HG03565 (cell line): Measurements from ENCODE around the gene SRRM4.

Source experiments
- ATAC-seq: cut with Tn5 transposase; IDR thresholded peaks from one replicate; pipeline ENCODE4 v1.9.1; 2021; ENCODE audit warnings: mild to moderate bottlenecking, moderate library complexity; ENCODE audit not compliant: unreplicated experiment

SRRM4 gene

GRCh38 chr12:119114294-119114693, 133.0 kb downstream of the SRRM4 start:
- ATAC-seq: no peak

- ATAC-seq: no peak
Observed at GRCh38 chr12:119115296-119115905, 134.1 kb downstream of the SRRM4 start.

- ATAC-seq: no peak
Observed at GRCh38 chr12:119117936-119118335, 136.6 kb downstream of the SRRM4 start.

GRCh38 chr12:119118625-119119024, 137.3 kb downstream of the SRRM4 start:
- ATAC-seq: no peak

- ATAC-seq: no peak
Observed at GRCh38 chr12:119122047-119122446, 140.7 kb downstream of the SRRM4 start.

GRCh38 chr12:119122751-119123150, 141.4 kb downstream of the SRRM4 start:
- no peak for ATAC-seq

GRCh38 chr12:119128527-119128926, 147.2 kb downstream of the SRRM4 start:
- no peak for ATAC-seq

GRCh38 chr12:119129827-119130434, 148.6 kb downstream of the SRRM4 start:
- ATAC-seq: no peak

GRCh38 chr12:119130523-119130922, 149.2 kb downstream of the SRRM4 start:
- ATAC-seq: no peak

GRCh38 chr12:119134284-119135072, 153.1 kb downstream of the SRRM4 start:
- no peak for ATAC-seq

- no peak for ATAC-seq
Observed at GRCh38 chr12:119136811-119137410, 155.6 kb downstream of the SRRM4 start.

GRCh38 chr12:119139448-119139847, 158.1 kb downstream of the SRRM4 start:
- no peak for ATAC-seq

GRCh38 chr12:119145367-119145766, 164.0 kb downstream of the SRRM4 start:
- no peak for ATAC-seq

- no peak for ATAC-seq
Observed at GRCh38 chr12:119147847-119148448, 166.6 kb downstream of the SRRM4 start.

GRCh38 chr12:119149270-119149669, 167.9 kb downstream of the SRRM4 start:
- no peak for ATAC-seq

- ATAC-seq: no peak
Observed at GRCh38 chr12:119151445-119152026, 170.2 kb downstream of the SRRM4 start.

- ATAC-seq: no peak
Observed at GRCh38 chr12:119153477-119154434, 172.4 kb downstream of the SRRM4 start.

- no peak for ATAC-seq
Observed at GRCh38 chr12:119154435-119154818, 173.1 kb downstream of the SRRM4 start.

GRCh38 chr12:119156401-119157044, 175.2 kb downstream of the SRRM4 start:
- ATAC-seq: no peak
